DOHH2 (cell line): ENCODE results near the gene PRSS22.

ENCODE experiments used
- H3F3A ChIP-seq: fragments of 200-600 bp; sonication (generic), shearing (Covaris generic); 2 replicates; pipeline ENCODE4 v1.6.0; 2016; ENCODE audit warnings: antibody characterized with exemption, mild to moderate bottlenecking; ENCODE audit not compliant: control insufficient read depth, insufficient read depth
- H3K27ac ChIP-seq: fragments of 200-600 bp; sonication (generic); 2 replicates; pipeline ENCODE4 v1.5.1; 2014; ENCODE audit warnings: low read depth, mild to moderate bottlenecking, low read length, moderate library complexity
- H3K27me3 ChIP-seq: fragments of 200-600 bp; sonication (generic); 2 replicates; pipeline ENCODE4 v1.6.1; 2014; ENCODE audit warnings: mild to moderate bottlenecking, low read length, mixed read lengths; ENCODE audit not compliant: control insufficient read depth
- H3K36me3 ChIP-seq: fragments of 200-600 bp; sonication (generic); 2 replicates; pipeline ENCODE4 v1.6.1; 2014; ENCODE audit warnings: mild to moderate bottlenecking, low read length, moderate library complexity, mixed read lengths; ENCODE audit not compliant: control insufficient read depth
- H3K4me1 ChIP-seq: fragments of 200-600 bp; sonication (generic); 2 replicates; pipeline ENCODE4 v1.6.1; 2014; ENCODE audit warnings: mild to moderate bottlenecking, low read length, mixed read lengths; ENCODE audit not compliant: control insufficient read depth
- H3K4me2 ChIP-seq: fragments of 200-600 bp; sonication (generic); 2 replicates; pipeline ENCODE4 v1.6.0; 2014; ENCODE audit warnings: mild to moderate bottlenecking, low read length, moderate library complexity
- H3K4me3 ChIP-seq: fragments of 200-600 bp; sonication (generic); 2 replicates; pipeline ENCODE4 v1.5.1; 2014; ENCODE audit warnings: mild to moderate bottlenecking, low read length, mixed read lengths
- H3K79me2 ChIP-seq: fragments of 200-600 bp; sonication (generic); 2 replicates; pipeline ENCODE4 v1.6.1; 2014; ENCODE audit warnings: mild to moderate bottlenecking, low read length, mixed read lengths; ENCODE audit not compliant: control insufficient read depth
- H3K9me2 ChIP-seq: fragments of 200-600 bp; sonication (generic); replicated peaks from 2 replicates; pipeline ENCODE4 v1.6.1; 2014; ENCODE audit warnings: mild to moderate bottlenecking, low read length, mixed read lengths; ENCODE audit not compliant: control insufficient read depth
- H3K9me3 ChIP-seq: fragments of 200-600 bp; sonication (generic); 2 replicates; pipeline ENCODE4 v1.6.1; 2014; ENCODE audit warnings: antibody characterized with exemption, low read length, mixed read lengths; ENCODE audit not compliant: control insufficient read depth, insufficient read depth
- H4K20me1 ChIP-seq: fragments of 200-600 bp; sonication (generic); 2 replicates; pipeline ENCODE4 v1.6.0; 2014; ENCODE audit warnings: low read depth, mild to moderate bottlenecking, antibody characterized with exemption, low read length, moderate library complexity; ENCODE audit not compliant: control insufficient read depth, insufficient read depth
- CTCF ChIP-seq: fragments of 200-600 bp; sonication (generic); IDR thresholded peaks from one replicate; pipeline ENCODE4 v1.5.1; 2014; ENCODE audit warnings: antibody characterized with exemption, mild to moderate bottlenecking, low read depth, low read length; ENCODE audit not compliant: poor library complexity, severe bottlenecking
- EZH2phosphoT487 ChIP-seq: fragments of 200-600 bp; sonication (generic); IDR thresholded peaks from 2 replicates; pipeline ENCODE4 v1.6.1; 2017; ENCODE audit warnings: borderline replicate concordance, mild to moderate bottlenecking, antibody characterized with exemption, low read length, moderate library complexity, mixed read lengths

PRSS22 gene

GRCh38 chr16:2822496-2822895 lies 35.5 kb downstream of the PRSS22 start:
- no peaks in the 10 kb centered on the region for H4K20me1 ChIP-seq
- no peak overlapping the region for H3K27ac ChIP-seq
- no peaks in the 10 kb centered on the region for H3K4me1 ChIP-seq
- H3K9me2 ChIP-seq, result no peaks in the 10 kb centered on the region
- no peaks in the 10 kb centered on the region for H3F3A ChIP-seq
- no peak for TF ChIP-seq CTCF
- no peak for TF ChIP-seq EZH2phosphoT487
- H3K9me3 ChIP-seq, result no peaks in the 10 kb centered on the region
- H3K36me3 ChIP-seq, result no peaks in the 10 kb centered on the region
- H3K4me2 ChIP-seq, result no peak overlapping the region
- H3K79me2 ChIP-seq, result no peaks in the 10 kb centered on the region
- H3K4me3 ChIP-seq, result no peak overlapping the region
- H3K27me3 ChIP-seq, result no peaks in the 10 kb centered on the region

GRCh38 chr16:2822158-2822495 lies 35.8 kb downstream of the PRSS22 start:
- TF ChIP-seq CTCF (no peak), EZH2phosphoT487 (no peak)
- Histone ChIP-seq H3K4me2 (no peak overlapping the region), H3K9me2 (no peaks in the 10 kb centered on the region), H3K27me3 (no peaks in the 10 kb centered on the region), H3F3A (no peaks in the 10 kb centered on the region), H3K9me3 (no peaks in the 10 kb centered on the region), H3K4me1 (no peaks in the 10 kb centered on the region), H4K20me1 (no peaks in the 10 kb centered on the region), H3K27ac (no peak overlapping the region), H3K79me2 (no peaks in the 10 kb centered on the region), H3K36me3 (no peaks in the 10 kb centered on the region), H3K4me3 (no peak overlapping the region)

GRCh38 chr16:2821487-2822157 lies 36.3 kb downstream of the PRSS22 start:
- no peak overlapping the region for H3K4me3 ChIP-seq

More at GRCh38 chr16:2821487-2822157, 36.3 kb downstream of the PRSS22 start:
- Histone ChIP-seq H3K27ac (no peak overlapping the region), H3K36me3 (no peaks in the 10 kb centered on the region), H3K4me1 (no peaks in the 10 kb centered on the region), H3F3A (no peaks in the 10 kb centered on the region), H4K20me1 (no peaks in the 10 kb centered on the region), H3K27me3 (no peaks in the 10 kb centered on the region), H3K9me2 (no peaks in the 10 kb centered on the region), H3K4me2 (no peak overlapping the region), H3K9me3 (no peaks in the 10 kb centered on the region), H3K79me2 (no peaks in the 10 kb centered on the region)
- TF ChIP-seq CTCF (no peak), EZH2phosphoT487 (no peak)
